GM13976 (cell line): Measurements from ENCODE around the gene SNX32.
"Not testable (repeated sequence)": the region's sequence is repeated elsewhere in the genome, so short reads cannot be mapped to it uniquely, and the experiment has no call there.

Experiments used
- DNase-seq: peaks from one replicate; pipeline ENCODE4 v3.0.0; 2012; ENCODE audit warnings: low spot score
- CTCF ChIP-seq: IDR thresholded peaks from 2 replicates; pipeline ENCODE4 v1.5.1; 2012; ENCODE audit warnings: borderline replicate concordance, mild to moderate bottlenecking; ENCODE audit not compliant: insufficient read depth; ENCODE audit errors: extremely low read depth, missing control alignments, control extremely low read depth
- in situ Hi-C: fragments of 300-500 bp; cut with MboI; formaldehyde crosslinking; loops from one replicate; pipeline ENCODE4 v1.12.0; 2022; ENCODE audit warnings: low sequenced_read_pairs, mixed read lengths, inconsistent platforms; ENCODE audit not compliant: unreplicated experiment

Gene SNX32

GRCh38 chr11:65817835-65818680, 15.7 kb upstream of the SNX32 start:
- peak; percentile 97 for DNase-seq
- in situ Hi-C loops: no loop called here

GRCh38 chr11:65821107-65821506, 12.7 kb upstream of the SNX32 start:
- no peak for TF ChIP-seq CTCF
- no peak for DNase-seq
- in situ Hi-C loops: loop anchor here (10.0 kb wide), 1 partner anchor 46 kb away; no protein-coding TSS in a partner anchor

More at GRCh38 chr11:65817835-65818680, 15.7 kb upstream of the SNX32 start:
- peak; percentile 100 for TF ChIP-seq CTCF

GRCh38 chr11:65822776-65823528, 10.8 kb upstream of the SNX32 start:
- no peak for DNase-seq
- no peak for TF ChIP-seq CTCF
- in situ Hi-C loops: loop anchor here (10.0 kb wide), 1 partner anchor 48 kb away; no protein-coding TSS in a partner anchor

GRCh38 chr11:65826984-65827735, 6.6 kb upstream of the SNX32 start:
- no peak for DNase-seq
- TF ChIP-seq CTCF: no peak
- in situ Hi-C loops: loop anchor here (10.0 kb wide), 1 partner anchor 52 kb away; no protein-coding TSS in a partner anchor

- in situ Hi-C loops: loop anchor here (10.0 kb wide), 1 partner anchor 55 kb away; no protein-coding TSS in a partner anchor
- no peak for TF ChIP-seq CTCF
- no peak for DNase-seq
Measured at GRCh38 chr11:65829459-65829858, 4.3 kb upstream of the SNX32 start.

- DNase-seq, in situ Hi-C loops: not testable (repeated sequence)
Measured at GRCh38 chr11:65832231-65832630, 1.5 kb upstream of the SNX32 start.
